RWPE2 (cell line): Measurements from ENCODE around the gene NUDT4.

Experiments
- ATAC-seq: fragments of 200-7000 bp; cut with Tn5 transposase; 3 replicates; pipeline ENCODE4 v1.9.1; 2021; ENCODE audit warnings: low read depth
- DNase-seq: peaks from one replicate; pipeline ENCODE4 v3.0.0-alpha.2; 2020; ENCODE audit warnings: low spot score
- H3K27ac ChIP-seq: fragments of 450-650 bp; 2 replicates; pipeline ENCODE4 v1.5.1; 2017; ENCODE audit warnings: mild to moderate bottlenecking; ENCODE audit not compliant: poor library complexity, severe bottlenecking
- H3K27me3 ChIP-seq: fragments of 250-450 bp; sonication (Bioruptor Pico); 2 replicates; pipeline ENCODE4 v1.5.1; 2021; ENCODE audit warnings: mild to moderate bottlenecking, moderate library complexity; ENCODE audit not compliant: insufficient read depth, poor library complexity, severe bottlenecking
- H3K36me3 ChIP-seq: fragments of 250-450 bp; sonication (Bioruptor Pico); 2 replicates; pipeline ENCODE4 v1.5.1; 2020; ENCODE audit warnings: low read depth, mild to moderate bottlenecking, moderate library complexity
- H3K4me1 ChIP-seq: fragments of 250-450 bp; sonication (Bioruptor Pico); 2 replicates; pipeline ENCODE4 v1.5.1; 2021; ENCODE audit warnings: mild to moderate bottlenecking, moderate library complexity; ENCODE audit not compliant: insufficient read depth, poor library complexity, severe bottlenecking
- H3K4me3 ChIP-seq: fragments of 250-450 bp; sonication (Bioruptor Pico); 2 replicates; pipeline ENCODE4 v1.5.1; 2021; ENCODE audit warnings: mild to moderate bottlenecking, moderate library complexity; ENCODE audit not compliant: severe bottlenecking
- H3K9me3 ChIP-seq: fragments of 250-450 bp; sonication (Bioruptor Pico); 2 replicates; pipeline ENCODE4 v1.5.1; 2021; ENCODE audit warnings: mild to moderate bottlenecking, moderate library complexity; ENCODE audit not compliant: severe bottlenecking
- CTCF ChIP-seq: fragments of 450-650 bp; IDR thresholded peaks from one replicate; pipeline ENCODE4 v1.5.1; 2017; ENCODE audit warnings: mild to moderate bottlenecking, moderate library complexity; ENCODE audit not compliant: poor library complexity, severe bottlenecking

NUDT4 gene

GRCh38 chr12:93438266-93439050, 60.7 kb downstream of the NUDT4 start:
- no peak overlapping the region for H3K4me3 ChIP-seq
- ATAC-seq (no peak), DNase-seq (no peak)
- peaks cover 7% of the 10 kb centered on the region; the same call in 1 of the 2 replicates for H3K36me3 ChIP-seq
- no peaks in the 10 kb centered on the region for H3K27me3 ChIP-seq
- TF ChIP-seq CTCF = no peak
- H3K27ac ChIP-seq = no peak overlapping the region
- H3K4me1 ChIP-seq = peaks cover 22% of the 10 kb centered on the region
- no peaks in the 10 kb centered on the region for H3K9me3 ChIP-seq

- DNase-seq = no peak
- peak overlapping the region; percentile 78 for H3K27ac ChIP-seq
- no peaks in the 10 kb centered on the region for H3K9me3 ChIP-seq
- no peaks in the 10 kb centered on the region for H3K36me3 ChIP-seq
- ATAC-seq = no peak
- no peak for TF ChIP-seq CTCF
- no peaks in the 10 kb centered on the region for H3K27me3 ChIP-seq
- peak overlapping the region; percentile 82 for H3K4me3 ChIP-seq
- peaks cover 14% of the 10 kb centered on the region for H3K4me1 ChIP-seq
Measured at GRCh38 chr12:93440043-93440835, 62.5 kb downstream of the NUDT4 start.

DNA sequence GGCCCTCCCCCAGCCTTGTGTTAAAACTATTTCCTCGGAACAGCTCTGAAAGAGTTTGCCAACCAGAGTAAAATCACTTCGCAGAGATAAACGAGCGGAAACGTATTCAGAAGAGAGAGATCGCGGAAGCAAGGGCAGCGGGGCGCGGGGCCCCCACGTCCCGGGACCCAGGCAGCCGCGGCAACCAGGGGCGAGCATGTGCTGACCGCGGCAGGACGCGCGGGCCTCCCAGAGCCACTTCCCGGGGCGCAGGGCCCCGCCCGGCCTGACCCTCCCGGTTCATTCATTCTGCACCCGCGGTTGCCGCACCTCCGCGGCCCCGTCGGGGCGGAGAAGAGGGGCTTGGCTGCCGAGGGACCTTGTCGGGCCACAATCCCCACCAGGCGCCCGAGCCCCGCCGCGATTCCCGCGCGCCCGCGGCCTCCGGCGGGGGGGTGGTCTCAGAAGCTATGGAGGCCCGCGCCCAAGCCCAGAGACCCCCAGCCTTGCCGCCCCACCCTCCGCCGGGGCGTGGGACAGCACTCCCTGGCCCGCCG, 63.4 kb downstream of the NUDT4 start:
- H3K4me3 ChIP-seq = peak overlapping the region; percentile 82

GRCh38 chr12:93441617-93442410, 64.1 kb downstream of the NUDT4 start, which contains the start of gene UBE2N:
Gene UBE2N, minus strand, starts transcription at chr12:93441947. Its CDS starts 63 bp downstream, at chr12:93441884.
- no peak for TF ChIP-seq CTCF
- H3K9me3 ChIP-seq = no peaks in the 10 kb centered on the region
- peak within 1 kb of the TSS; percentile 82 for H3K4me3 ChIP-seq
- ATAC-seq = peak; percentile 87
- no peaks in the 10 kb centered on the region for H3K36me3 ChIP-seq
- H3K4me1 ChIP-seq = peaks cover 14% of the 10 kb centered on the region
- H3K27ac ChIP-seq = peak within 1 kb of the TSS; percentile 78
- DNase-seq = peak; percentile 96
- H3K27me3 ChIP-seq = no peaks in the 10 kb centered on the region

More for the DNA sequence above, 63.4 kb downstream of the NUDT4 start:
- no peaks in the 10 kb centered on the region for H3K27me3 ChIP-seq
- DNase-seq (no peak), ATAC-seq (0 out of 3 replicates have a peak, but pooled peaks have one; percentile 7)
- H3K9me3 ChIP-seq = no peaks in the 10 kb centered on the region
- no peak for TF ChIP-seq CTCF
- H3K27ac ChIP-seq = peak overlapping the region; percentile 78
- no peaks in the 10 kb centered on the region for H3K36me3 ChIP-seq
- peaks cover 14% of the 10 kb centered on the region for H3K4me1 ChIP-seq
